ENCODE measurements around the gene CACNB2. TPM values are rescaled to one million over a fixed set of nuclear protein-coding genes. Genes with fewer than 3 reads are reported as not detected.

Gene CACNB2
- total RNA-seq, 1 experiment from 2014 or later, result not detected

DNA sequence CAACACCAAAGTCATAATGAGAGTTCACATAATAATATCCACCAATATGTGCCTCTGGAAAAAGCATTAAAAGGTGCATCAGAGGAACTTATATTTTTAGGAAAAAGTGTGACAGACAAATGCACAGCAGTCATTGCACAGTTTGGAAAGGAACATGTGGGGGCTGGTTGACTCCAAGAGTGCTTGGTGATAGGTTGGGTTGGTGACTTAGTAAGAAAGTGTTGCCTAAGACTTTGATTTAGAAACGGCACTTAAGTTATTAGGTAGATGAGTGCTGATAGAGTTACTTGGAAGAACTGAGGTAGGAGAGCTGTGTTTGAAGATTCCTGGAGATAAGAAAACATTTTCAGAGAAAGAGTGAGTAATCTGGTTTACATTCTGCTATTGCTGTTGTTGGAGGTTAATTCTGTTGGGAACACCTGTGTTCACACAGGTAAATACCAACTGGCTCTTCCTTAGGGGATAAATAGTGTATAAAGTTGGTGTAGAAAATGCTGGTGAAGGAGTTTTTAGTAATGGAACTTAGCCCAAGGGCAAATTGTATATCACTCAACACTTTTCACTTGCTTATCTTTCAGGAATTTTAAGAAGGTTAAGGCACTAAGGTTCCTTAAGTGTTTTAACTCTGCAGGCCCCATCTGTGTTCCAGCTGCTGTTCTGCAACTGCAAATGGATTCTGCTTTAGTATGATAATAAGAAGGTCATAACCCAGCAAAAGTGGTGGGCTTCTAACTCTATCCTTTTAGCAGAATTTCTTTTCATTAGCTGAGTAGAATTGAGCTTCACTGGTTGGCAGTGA, 315.1 kb downstream of the CACNB2 start:
- in situ Hi-C loops (cut with HindIII; ENCODE audit: low sequenced_read_pairs), result no loop called here

DNA sequence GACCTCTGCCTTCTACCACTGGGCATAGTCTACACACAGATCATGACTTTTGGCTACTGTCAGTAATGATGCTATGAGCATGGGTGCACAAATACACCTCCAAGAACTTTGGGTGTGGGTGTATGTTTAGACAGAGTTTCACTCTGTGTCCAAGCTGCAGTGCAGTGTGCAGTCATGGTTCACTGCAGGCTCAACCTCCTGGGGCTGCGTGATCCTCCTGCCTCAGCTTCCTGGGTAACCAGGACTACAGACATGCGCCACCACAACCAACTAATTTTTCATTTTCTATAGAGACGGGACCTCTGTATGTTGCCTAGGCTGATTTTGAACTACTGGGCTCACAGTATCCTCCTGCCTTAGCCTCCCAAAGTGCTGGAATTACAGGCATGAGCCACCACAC, 316.8 kb downstream of the CACNB2 start:
- DNase-seq (ENCODE audit: low spot score), result no peak
- in situ Hi-C loops (cut with HindIII; ENCODE audit: low sequenced_read_pairs), result no loop called here

More for the DNA sequence above, 315.1 kb downstream of the CACNB2 start:
- no peak for DNase-seq (ENCODE audit: low spot score)

DNA sequence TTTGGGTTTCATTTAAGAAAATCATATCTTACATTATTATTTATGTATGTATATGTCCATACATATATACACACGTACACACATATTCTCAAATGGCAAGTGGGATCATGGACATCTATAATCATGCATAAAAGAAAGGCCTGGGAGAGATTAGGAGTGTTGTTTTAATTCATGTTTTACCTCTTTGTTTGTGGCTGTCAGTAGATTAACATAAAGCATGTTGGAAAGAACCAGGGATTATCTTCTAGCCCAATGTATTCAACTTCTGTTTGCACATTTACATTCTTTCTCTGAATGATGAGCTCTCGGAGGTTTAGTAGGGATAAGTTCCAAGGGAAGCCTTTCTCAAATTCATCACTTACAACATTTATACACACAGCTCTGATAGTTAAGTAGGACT, 319.8 kb downstream of the CACNB2 start:
- DNase-seq (ENCODE audit: low spot score), result no peak
- in situ Hi-C loops (cut with HindIII; ENCODE audit: low sequenced_read_pairs), result no loop called here

DNA sequence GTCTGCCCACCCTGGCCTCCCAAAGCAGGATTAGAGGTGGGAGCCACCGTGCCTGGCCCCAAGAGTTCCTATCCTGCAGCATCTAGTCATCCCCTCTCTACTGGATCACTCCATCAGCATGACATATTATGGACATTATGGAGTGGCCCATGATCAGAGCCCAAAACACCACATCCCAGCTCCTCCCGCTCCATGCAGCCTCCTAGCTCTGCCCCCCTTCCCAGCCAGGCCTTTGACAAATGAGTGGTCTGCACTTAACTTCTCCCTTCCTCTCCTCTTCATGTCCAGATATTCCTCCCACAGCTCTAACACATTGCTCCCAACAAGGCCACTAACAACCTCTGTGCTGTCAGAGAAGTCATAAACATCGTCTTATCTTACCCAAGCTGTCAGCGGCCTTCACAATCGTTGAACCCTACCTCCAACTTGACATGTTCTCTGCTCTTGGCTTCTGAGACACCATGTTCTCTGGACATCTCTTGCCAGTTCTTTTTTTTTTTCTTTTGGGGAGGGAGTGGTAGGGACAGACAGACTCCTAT, 323.5 kb downstream of the CACNB2 start:
- in situ Hi-C loops (cut with HindIII; ENCODE audit: low sequenced_read_pairs), result no loop called here
- no peak for DNase-seq (ENCODE audit: low spot score)

DNA sequence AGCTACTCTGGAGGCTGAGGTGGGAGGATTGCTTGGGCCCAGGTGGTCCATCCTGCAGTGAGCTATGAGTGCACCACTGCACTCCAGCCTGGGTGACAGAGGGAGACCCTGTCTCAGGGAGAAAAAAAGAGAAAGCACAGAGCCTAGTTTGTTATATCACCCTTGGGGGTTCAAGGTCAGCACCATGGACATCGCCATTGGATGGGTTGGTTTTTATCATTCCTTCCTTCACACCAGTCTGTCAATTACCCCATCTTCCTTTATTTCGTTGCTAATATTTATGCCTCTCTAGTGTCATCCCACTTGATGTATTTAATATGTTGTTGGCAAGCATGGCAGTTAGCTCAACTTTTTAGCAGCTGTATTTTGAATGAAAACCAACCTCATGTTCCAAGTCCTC, 328.9 kb downstream of the CACNB2 start:
- DNase-seq (ENCODE audit: low spot score), result no peak

DNA sequence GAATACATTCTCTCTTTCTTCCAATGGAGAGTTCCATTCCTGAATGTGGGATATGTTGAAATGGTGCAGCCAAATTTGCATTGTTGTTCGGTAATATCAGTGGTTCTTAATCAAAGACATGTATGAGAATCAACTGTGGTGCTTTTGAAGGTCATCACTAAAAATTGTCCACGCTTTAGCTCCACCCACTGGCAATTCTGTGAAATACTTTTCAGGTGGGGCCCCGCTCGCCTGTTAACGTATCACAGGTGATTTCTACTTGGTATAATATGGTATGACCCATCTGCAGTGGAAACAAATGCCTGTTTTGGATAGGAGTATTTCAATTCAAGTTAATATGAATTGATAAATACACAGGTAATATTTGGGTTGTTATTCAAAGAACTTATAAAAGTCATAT, 332.8 kb downstream of the CACNB2 start:
- DNase-seq (ENCODE audit: low spot score), result peak; percentile 74
- in situ Hi-C loops (cut with HindIII; ENCODE audit: low sequenced_read_pairs), result no loop called here

More for the DNA sequence above, 328.9 kb downstream of the CACNB2 start:
- in situ Hi-C loops (cut with HindIII; ENCODE audit: low sequenced_read_pairs), result no loop called here

DNA sequence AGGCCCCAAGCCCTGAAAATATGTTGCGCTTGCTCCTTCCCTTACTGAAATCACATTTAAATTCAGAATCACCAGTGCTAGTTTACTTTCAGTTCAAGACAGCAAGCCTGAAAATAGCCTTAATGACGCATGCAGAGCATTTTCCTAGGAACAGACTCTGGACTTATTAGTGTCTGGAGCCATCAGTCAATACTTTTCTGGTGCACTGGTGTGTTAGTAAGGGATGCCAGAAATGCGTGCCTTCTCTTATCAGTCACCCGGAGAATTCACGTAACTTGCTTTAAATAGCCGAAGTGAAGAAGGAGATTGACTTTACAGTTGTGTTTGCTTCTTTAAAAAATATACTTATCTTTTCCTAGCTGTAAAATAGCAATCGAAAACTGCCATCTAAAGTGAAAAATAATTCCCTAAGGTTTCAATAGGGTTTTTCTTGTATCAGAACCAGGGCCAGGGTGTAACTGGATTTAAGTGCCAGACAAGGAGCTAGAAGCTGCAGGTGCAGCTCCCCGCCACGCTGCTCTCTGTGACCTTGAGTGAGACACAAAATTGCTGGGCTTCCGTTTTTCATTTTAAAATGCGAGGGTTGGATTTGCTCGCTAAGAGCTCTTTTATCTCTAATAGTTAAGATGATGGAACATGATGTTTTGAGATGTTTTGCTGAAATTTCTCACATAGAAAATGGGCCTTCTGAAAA, 333.3 kb downstream of the CACNB2 start:
- in situ Hi-C loops (cut with HindIII; ENCODE audit: low sequenced_read_pairs), result no loop called here
- DNase-seq (ENCODE audit: low spot score), result peak; percentile 62

DNA sequence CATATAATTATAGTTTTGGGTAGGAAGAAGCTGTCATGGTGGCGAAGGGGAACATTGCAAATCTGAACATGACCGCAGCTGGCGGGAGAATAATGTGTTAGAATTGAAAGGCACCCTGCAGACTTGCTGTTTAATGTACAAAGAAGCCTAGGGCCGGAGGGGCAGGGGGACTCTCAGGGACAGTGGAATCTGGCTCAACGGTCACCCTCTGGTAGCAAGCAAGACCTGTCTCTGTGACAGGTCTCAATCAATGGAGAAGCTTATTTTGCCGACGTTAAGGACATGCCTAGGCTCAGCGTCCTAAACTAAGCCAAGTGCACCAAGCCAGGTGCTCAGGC, 333.9 kb downstream of the CACNB2 start:
- in situ Hi-C loops (cut with HindIII; ENCODE audit: low sequenced_read_pairs), result no loop called here
- DNase-seq (ENCODE audit: low spot score), result peak; percentile 27

DNA sequence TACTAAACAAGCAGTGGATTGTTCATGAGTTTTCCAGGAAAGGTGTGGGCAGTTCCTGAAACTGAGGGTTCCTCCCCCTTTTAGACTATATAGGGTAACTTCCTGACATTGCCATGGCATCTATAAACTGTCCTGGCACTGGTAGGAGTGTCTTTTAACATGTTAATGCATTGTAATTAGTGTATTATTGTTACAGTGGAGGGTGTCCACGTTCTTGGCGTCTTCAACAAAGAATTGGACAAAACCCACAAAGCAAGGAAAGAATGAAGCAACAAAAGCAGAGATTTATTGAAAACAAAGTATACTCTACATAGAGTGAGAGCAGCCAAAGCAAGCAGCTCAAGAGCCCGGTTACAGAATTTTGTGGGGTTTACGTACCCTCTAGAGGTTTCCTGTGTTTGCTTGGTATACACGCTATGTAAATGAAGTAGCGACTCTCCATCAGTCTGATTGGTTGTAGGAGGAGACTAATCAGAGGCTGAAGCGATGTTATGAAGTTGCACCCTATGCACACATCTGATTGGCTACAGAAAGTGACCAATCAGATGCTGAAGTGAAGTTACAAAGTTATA, 335.9 kb downstream of the CACNB2 start:
- in situ Hi-C loops (cut with HindIII; ENCODE audit: low sequenced_read_pairs), result no loop called here
- no peak for DNase-seq (ENCODE audit: low spot score)

DNA sequence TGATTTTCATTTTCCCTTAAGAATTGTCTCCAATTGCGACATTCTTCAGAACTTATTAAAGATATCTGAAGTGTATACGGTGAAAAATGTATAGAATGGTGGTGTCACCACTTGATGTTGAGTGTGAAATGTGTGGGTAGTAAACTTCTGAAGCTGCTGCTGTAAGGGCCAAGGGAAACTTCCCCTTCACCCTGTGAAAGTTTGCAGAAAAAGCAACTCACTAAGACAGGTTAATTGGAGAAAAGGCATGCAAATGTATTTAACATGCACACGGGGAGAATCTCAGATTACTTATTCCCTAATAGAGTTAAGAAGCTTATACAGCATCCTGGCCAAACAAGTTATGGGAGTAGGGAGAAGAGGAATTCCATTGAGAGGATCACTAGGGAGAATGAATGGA, 338.1 kb downstream of the CACNB2 start:
- no peak for DNase-seq (ENCODE audit: low spot score)
- in situ Hi-C loops (cut with HindIII; ENCODE audit: low sequenced_read_pairs), result no loop called here

DNA sequence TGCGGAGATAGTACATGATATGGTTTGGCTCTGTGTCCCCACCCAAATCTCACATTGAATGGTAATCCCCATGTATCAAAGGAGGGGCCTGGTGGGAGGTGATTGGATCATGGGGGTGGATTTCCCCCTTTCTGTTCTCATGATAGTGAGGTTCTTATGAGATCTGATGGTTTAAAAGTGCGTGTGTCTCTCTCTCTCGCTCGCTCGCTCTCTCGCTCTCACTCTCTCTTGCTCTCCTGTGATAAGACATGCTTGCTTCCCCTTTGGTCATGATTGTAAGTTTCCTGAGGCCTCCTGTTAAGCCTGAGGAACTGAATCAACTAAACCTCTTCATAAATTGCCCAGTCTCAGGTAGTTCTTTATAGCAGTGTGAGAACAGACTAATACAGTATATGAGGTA, 339.3 kb downstream of the CACNB2 start:
- in situ Hi-C loops (cut with HindIII; ENCODE audit: low sequenced_read_pairs), result no loop called here
- DNase-seq (ENCODE audit: low spot score), result no peak

DNA sequence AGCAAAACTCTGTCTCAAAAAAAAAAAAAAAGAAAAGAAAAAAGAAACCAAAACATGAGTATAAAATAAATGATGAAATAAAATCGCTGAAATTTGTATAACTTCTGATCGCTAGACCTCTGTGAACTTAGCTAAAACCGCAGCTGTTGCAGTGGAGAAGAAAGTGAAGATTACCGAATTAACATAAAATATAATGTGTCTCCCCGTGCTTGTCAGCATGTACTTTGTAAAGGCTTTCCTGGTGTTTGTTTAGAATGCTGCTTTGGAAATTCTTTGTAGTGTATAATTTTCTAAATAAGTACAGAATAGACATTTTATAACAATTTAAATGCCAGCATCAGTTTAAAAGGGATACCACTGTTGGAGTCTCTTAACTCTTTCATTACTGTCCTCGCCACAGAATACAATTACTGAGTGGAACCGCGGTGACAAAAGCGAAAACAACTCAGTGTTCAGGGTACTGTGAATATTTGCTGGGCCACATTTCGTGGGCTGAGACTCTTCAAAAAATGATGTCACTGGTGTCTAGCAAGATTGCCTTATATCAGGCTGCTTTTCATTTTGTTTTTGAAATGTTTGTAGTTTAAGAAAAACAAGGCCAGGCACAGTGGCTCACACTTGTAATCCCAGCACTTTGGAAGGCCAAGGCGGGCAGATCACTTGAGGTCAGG, 343.4 kb downstream of the CACNB2 start:
- in situ Hi-C loops (cut with HindIII; ENCODE audit: low sequenced_read_pairs), result no loop called here
- DNase-seq (ENCODE audit: low spot score), result no peak

DNA sequence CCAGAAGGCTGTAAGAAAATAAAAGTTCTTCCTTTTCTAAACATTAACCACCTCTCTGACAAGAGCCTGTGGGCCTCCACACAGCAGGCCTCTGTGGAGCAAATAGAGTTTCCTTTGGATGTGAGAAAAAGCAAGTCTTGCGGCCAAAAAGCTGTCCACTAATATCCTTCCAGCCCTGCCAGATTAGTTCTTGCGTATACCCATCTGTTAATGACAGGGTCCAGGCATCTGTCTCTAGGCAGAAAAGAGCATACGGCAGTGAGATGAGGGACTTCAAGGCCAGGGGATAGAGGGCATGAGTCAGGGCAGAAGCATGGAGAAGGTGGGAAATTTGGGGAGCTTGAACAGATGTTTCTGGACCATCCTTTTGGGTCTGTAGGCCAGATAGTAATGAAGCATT, 346.2 kb downstream of the CACNB2 start:
- in situ Hi-C loops (cut with HindIII; ENCODE audit: low sequenced_read_pairs), result no loop called here
- peak; percentile 53 for DNase-seq (ENCODE audit: low spot score)

DNA sequence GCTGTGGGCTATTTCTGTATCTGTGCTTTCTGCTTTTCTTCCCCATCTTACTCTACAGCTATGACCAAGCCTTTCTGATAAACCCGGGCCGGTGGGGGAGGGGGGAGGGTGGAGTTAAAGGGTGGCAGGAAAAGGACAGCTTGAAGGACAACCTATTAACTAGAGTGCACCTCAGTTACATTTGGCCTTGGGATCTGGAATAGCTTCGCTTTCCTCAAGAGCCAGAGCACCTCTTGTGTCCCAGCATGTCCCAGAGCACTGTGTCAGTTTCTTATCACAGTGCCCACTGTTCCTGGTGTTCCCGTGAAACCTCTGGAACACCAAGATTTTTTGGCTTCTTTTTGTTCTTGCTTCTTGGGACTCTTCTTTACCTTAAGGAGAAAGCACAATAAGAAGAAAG, 350.5 kb downstream of the CACNB2 start:
- in situ Hi-C loops (cut with HindIII; ENCODE audit: low sequenced_read_pairs), result no loop called here
- no peak for DNase-seq (ENCODE audit: low spot score)

DNA sequence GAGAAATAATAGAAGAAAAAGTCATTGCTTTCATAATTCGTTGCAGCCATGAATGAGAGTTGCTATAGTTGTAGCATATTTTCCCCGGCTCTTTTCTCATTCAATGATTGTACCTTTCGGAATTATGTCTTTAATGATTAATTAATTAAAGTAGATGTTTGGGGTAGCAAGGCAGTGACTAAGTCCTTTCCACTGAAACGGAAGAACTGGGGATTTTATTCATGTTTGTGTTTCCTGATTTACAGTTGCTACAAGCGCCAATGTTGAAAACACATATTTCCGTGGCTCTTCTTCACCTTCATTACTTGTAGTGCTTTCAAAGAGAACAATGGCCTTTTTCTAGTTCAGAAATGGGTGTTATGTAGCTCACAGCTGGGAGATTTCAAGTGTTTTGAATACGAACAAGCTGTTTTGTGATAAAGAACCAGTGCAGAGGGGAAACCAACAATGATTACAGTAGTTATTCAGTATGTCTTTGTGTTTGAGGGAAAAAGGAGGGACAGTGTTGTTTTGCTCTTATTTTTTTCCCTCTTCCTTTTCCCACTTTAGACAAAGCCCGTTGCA, 357.7 kb downstream of the CACNB2 start:
- in situ Hi-C loops (cut with HindIII; ENCODE audit: low sequenced_read_pairs), result no loop called here
- no peak for DNase-seq (ENCODE audit: low spot score)

DNA sequence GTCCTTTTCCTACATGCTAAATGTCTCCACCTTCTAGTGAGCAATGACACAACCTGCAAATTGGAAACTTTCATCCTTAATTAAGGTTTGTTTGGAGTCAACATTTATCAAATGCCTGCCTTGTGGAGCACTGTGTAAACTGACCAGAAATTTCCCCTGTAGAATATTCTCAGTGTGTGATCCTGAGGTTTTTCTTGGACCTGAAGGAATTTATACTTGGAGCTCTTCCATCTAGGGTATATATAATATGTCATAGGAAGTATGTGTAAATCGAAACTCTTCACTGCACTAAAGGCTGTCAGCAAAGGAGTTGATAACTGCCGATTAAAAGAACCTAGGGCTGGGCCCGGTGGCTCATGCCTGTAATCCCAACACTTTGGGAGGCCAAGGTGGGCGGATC, 358.8 kb downstream of the CACNB2 start:
- no peak for DNase-seq (ENCODE audit: low spot score)
- in situ Hi-C loops (cut with HindIII; ENCODE audit: low sequenced_read_pairs), result no loop called here

DNA sequence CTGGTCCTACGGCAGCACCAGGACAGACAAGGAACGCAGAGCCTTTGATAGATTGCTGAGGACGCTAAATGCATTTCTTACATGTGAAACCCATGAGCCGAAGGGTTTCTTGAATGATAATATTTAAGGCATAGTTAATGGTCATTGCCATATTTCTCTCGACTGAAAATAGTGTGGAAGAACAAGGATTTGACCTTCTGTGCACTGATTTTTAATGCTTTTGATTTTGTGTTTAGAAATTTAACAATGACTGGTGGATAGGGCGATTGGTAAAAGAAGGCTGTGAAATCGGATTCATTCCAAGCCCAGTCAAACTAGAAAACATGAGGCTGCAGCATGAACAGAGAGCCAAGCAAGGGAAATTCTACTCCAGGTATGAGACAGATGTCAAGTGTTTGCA, 360.4 kb downstream of the CACNB2 start:
- in situ Hi-C loops (cut with HindIII; ENCODE audit: low sequenced_read_pairs), result no loop called here
- DNase-seq (ENCODE audit: low spot score), result peak; percentile 59

DNA sequence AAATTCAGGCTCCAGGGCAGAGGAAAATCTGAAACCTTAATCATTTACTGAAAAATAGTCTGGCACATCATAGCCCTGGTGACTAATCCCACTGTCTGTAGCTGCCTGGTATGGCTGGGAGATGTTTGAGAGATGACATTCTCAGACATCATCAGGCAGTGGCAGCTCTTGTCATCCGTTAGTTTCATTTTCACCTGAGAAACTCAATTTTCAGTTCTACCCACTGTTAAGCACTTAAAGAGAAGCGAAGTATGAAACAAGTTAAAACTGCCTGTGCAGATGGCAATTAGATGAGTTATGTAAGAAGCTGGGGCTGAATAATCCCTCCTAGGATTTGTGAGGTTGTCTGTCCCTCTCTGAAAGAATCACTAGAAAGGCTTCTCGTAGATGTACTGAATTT, 361.0 kb downstream of the CACNB2 start:
- peak; percentile 73 for DNase-seq (ENCODE audit: low spot score)
- in situ Hi-C loops (cut with HindIII; ENCODE audit: low sequenced_read_pairs), result no loop called here

DNA sequence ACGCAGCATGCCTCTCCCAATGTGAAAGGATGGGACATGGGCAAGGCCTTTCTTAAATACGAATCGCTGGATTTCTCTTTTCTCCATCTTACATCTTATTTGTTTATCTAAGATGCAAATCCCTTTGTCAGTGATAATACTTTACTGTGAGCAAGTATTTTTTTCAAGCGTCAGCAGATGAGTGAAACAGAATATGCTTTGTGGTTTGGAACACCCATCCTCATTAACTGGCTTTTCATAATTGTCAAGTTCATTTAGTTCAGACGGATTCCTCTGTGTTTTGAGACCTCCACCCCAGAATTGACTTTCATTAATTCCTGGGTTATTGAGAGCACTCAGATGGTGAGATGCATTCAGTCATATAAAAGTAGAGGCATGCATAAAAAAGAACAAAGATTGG, 361.4 kb downstream of the CACNB2 start:
- in situ Hi-C loops (cut with HindIII; ENCODE audit: low sequenced_read_pairs), result no loop called here
- DNase-seq (ENCODE audit: low spot score), result no peak

DNA sequence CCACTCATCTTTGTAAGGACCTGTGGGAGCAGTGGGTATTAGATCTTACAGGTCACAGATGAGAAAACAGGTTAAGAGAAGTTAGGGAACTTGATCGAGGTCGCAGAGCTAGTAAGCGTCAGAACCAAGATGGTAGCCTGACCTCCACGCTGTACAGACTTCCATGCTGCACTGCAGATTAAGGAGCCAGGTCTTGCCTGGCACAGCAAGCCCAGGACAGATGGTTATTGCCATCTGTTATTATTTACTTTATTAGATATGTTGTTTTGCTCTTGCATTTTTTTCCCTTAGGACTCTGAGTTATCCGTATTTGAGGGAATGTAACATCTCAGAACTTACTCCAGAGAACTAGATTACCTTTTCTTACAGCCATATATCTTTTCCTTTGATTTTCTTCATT, 363.9 kb downstream of the CACNB2 start:
- in situ Hi-C loops (cut with HindIII; ENCODE audit: low sequenced_read_pairs), result no loop called here
- peak; percentile 74 for DNase-seq (ENCODE audit: low spot score)

All from G401 (cell line).